Naive B cell (primary cell): ENCODE results near the gene SMYD3. TPM values are rescaled to one million over a fixed set of nuclear protein-coding genes. Genes with fewer than 3 reads are reported as not detected.

Experiments used
- ATAC-seq, 2 donors: fragments of 150-1000 bp; cut with Tn5 transposase; 2 replicates each; pipeline ENCODE4 v1.10.0; 2021; ENCODE audit warnings: low read depth in 2 of 2, mild to moderate bottlenecking in 2 of 2, moderate library complexity in 2 of 2
- DNase-seq: peaks from one replicate; pipeline ENCODE4 v3.0.0; 2022
- H3K27ac Mint-ChIP-seq, 6 donors: one replicate each; pipeline ENCODE4 v1.8.0; 2020 to 2022; ENCODE audit warnings: mild to moderate bottlenecking in 6 of 6, mixed read lengths in 6 of 6, moderate library complexity in 5 of 6, inconsistent platforms in 2 of 6
- H3K27me3 Mint-ChIP-seq, 3 donors: one replicate each; pipeline ENCODE4 v1.8.0; 2021 to 2022; ENCODE audit warnings: mixed read lengths in 3 of 3, mild to moderate bottlenecking in 1 of 3
- H3K36me3 Mint-ChIP-seq, 2 donors: one replicate each; pipeline ENCODE4 v1.8.0; 2020 to 2022; ENCODE audit warnings: mixed read lengths in 2 of 2, inconsistent platforms in 1 of 2, mild to moderate bottlenecking in 1 of 2
- H3K4me1 Mint-ChIP-seq, 3 donors: one replicate each; pipeline ENCODE4 v1.8.0; 2020 to 2022; ENCODE audit warnings: mixed read lengths in 3 of 3, inconsistent platforms in 1 of 3, mild to moderate bottlenecking in 1 of 3, moderate library complexity in 1 of 3
- H3K4me3 Mint-ChIP-seq, 8 donors: one replicate each; pipeline ENCODE4 v1.8.0; 2020 to 2022; ENCODE audit warnings: mild to moderate bottlenecking in 8 of 8, mixed read lengths in 8 of 8, moderate library complexity in 8 of 8, inconsistent platforms in 2 of 8
- H3K9me3 Mint-ChIP-seq, 7 donors: one replicate each; pipeline ENCODE4 v1.8.0; 2020 to 2022; ENCODE audit warnings: mixed read lengths in 7 of 7, mild to moderate bottlenecking in 5 of 7, inconsistent platforms in 2 of 7, moderate library complexity in 1 of 7
- polyA plus RNA-seq, 6 donors: library from polyadenylated mRNA; unstranded; fragments of 300-500 nt; fragmentation: Illumina TruSeq; gene quantifications; one replicate each; pipeline ENCODE4 v1.2.3, GENCODE V29; 2021; ENCODE audit warnings: low read depth in 6 of 6

The SMYD3 gene
- polyA plus RNA-seq, 6 donors from 2014 or later, result 15.8 to 27.3 (median 19.5) TPM

- Mint-ChIP-seq H3K27me3 (no peaks in the 10 kb centered on the region), H3K4me1 (peaks cover 35 to 63% (median 39%) of the 10 kb centered on the region in 3 donors), H3K27ac (peak overlapping the region; percentile 3 to 98 (median 86)), H3K4me3 (peak overlapping the region in 7 of 8 donors; percentile 8 to 87 (median 71)), H3K36me3 (peaks cover 0 to 3% of the 10 kb centered on the region in 2 donors), H3K9me3 (no peaks in the 10 kb centered on the region)
- no peak for ATAC-seq
- no peak for DNase-seq
Measured at GRCh38 chr1:245809361-245809760, 697.7 kb downstream of the SMYD3 start.

GRCh38 chr1:245807954-245808719 lies 698.9 kb downstream of the SMYD3 start:
- DNase-seq, result peak; percentile 10
- H3K27ac Mint-ChIP-seq, result peak overlapping the region; percentile 82 to 98 (median 91)
- peak; percentile 48 to 61 for ATAC-seq
- peaks cover 0 to 3% of the 10 kb centered on the region in 2 donors for H3K36me3 Mint-ChIP-seq
- no peaks in the 10 kb centered on the region for H3K9me3 Mint-ChIP-seq
- peak overlapping the region; percentile 71 to 94 (median 82) for H3K4me3 Mint-ChIP-seq
- H3K27me3 Mint-ChIP-seq, result no peaks in the 10 kb centered on the region
- peaks cover 35 to 63% (median 39%) of the 10 kb centered on the region in 3 donors for H3K4me1 Mint-ChIP-seq

- Mint-ChIP-seq H3K4me1 (peaks cover 35 to 60% (median 39%) of the 10 kb centered on the region in 3 donors), H3K36me3 (no peaks in the 10 kb centered on the region), H3K4me3 (peak overlapping the region; percentile 71 to 94 (median 82)), H3K27ac (peak overlapping the region; percentile 82 to 98 (median 91)), H3K27me3 (no peaks in the 10 kb centered on the region), H3K9me3 (no peaks in the 10 kb centered on the region)
- DNase-seq (peak; percentile 14), ATAC-seq (peak; percentile 60 to 71)
Measured at GRCh38 chr1:245807306-245807705, 699.8 kb downstream of the SMYD3 start.

GRCh38 chr1:245805532-245805931 lies 701.5 kb downstream of the SMYD3 start:
- peaks cover 0 to 5% of the 10 kb centered on the region in 2 donors for H3K36me3 Mint-ChIP-seq
- H3K4me3 Mint-ChIP-seq, result no peak overlapping the region
- H3K4me1 Mint-ChIP-seq, result peaks cover 27 to 42% (median 30%) of the 10 kb centered on the region in 3 donors
- no peak for ATAC-seq
- DNase-seq, result no peak
- H3K27ac Mint-ChIP-seq, result no peak overlapping the region
- H3K9me3 Mint-ChIP-seq, result no peaks in the 10 kb centered on the region
- no peaks in the 10 kb centered on the region for H3K27me3 Mint-ChIP-seq

GRCh38 chr1:245804696-245805095 lies 702.4 kb downstream of the SMYD3 start:
- Mint-ChIP-seq H3K27me3 (no peaks in the 10 kb centered on the region), H3K9me3 (no peaks in the 10 kb centered on the region), H3K36me3 (peaks cover 0 to 10% of the 10 kb centered on the region in 2 donors), H3K4me3 (no peak overlapping the region), H3K4me1 (peaks cover 22 to 34% (median 23%) of the 10 kb centered on the region in 3 donors), H3K27ac (no peak overlapping the region)
- DNase-seq, result no peak
- ATAC-seq, result no peak

GRCh38 chr1:245803666-245804037 lies 703.4 kb downstream of the SMYD3 start:
- no peaks in the 10 kb centered on the region for H3K27me3 Mint-ChIP-seq
- H3K4me3 Mint-ChIP-seq, result no peak overlapping the region
- H3K4me1 Mint-ChIP-seq, result peaks cover 17 to 25% (median 24%) of the 10 kb centered on the region in 3 donors
- H3K9me3 Mint-ChIP-seq, result no peaks in the 10 kb centered on the region
- DNase-seq, result no peak
- no peak for ATAC-seq
- H3K36me3 Mint-ChIP-seq, result peaks cover 0 to 10% of the 10 kb centered on the region in 2 donors
- H3K27ac Mint-ChIP-seq, result no peak overlapping the region

GRCh38 chr1:245802941-245803665 lies 704.0 kb downstream of the SMYD3 start:
- Mint-ChIP-seq H3K27me3 (no peaks in the 10 kb centered on the region), H3K36me3 (peaks cover 0 to 10% of the 10 kb centered on the region in 2 donors), H3K4me1 (peaks cover 13 to 21% (median 18%) of the 10 kb centered on the region in 3 donors), H3K9me3 (no peaks in the 10 kb centered on the region), H3K27ac (no peak overlapping the region), H3K4me3 (no peak overlapping the region)
- no peak for ATAC-seq
- DNase-seq, result no peak

- DNase-seq (no peak), ATAC-seq (no peak)
- H3K36me3 Mint-ChIP-seq, result peaks cover 0 to 15% of the 10 kb centered on the region in 2 donors
- H3K4me3 Mint-ChIP-seq, result no peak overlapping the region
- H3K4me1 Mint-ChIP-seq, result peaks cover 0 to 8% (median 0%) of the 10 kb centered on the region in 3 donors
- no peaks in the 10 kb centered on the region for H3K27me3 Mint-ChIP-seq
- H3K27ac Mint-ChIP-seq, result no peak overlapping the region
- no peaks in the 10 kb centered on the region for H3K9me3 Mint-ChIP-seq
Measured at GRCh38 chr1:245800901-245801605, 706.0 kb downstream of the SMYD3 start.

GRCh38 chr1:245798349-245798711 lies 708.7 kb downstream of the SMYD3 start:
- ATAC-seq (no peak), DNase-seq (no peak)
- Mint-ChIP-seq H3K4me1 (peaks cover 0 to 12% (median 0%) of the 10 kb centered on the region in 3 donors), H3K9me3 (no peaks in the 10 kb centered on the region), H3K36me3 (peaks cover 0 to 15% of the 10 kb centered on the region in 2 donors), H3K27ac (peak overlapping the region in 1 of 6 donors; percentile 62), H3K4me3 (no peak overlapping the region), H3K27me3 (no peaks in the 10 kb centered on the region)

- H3K4me3 Mint-ChIP-seq, result no peak overlapping the region
- no peak for DNase-seq
- no peak overlapping the region for H3K27ac Mint-ChIP-seq
- H3K9me3 Mint-ChIP-seq, result no peaks in the 10 kb centered on the region
- H3K36me3 Mint-ChIP-seq, result peaks cover 0 to 15% of the 10 kb centered on the region in 2 donors
- ATAC-seq, result no peak
- no peaks in the 10 kb centered on the region for H3K27me3 Mint-ChIP-seq
- H3K4me1 Mint-ChIP-seq, result peaks cover 0 to 13% (median 0%) of the 10 kb centered on the region in 3 donors
Measured at GRCh38 chr1:245797592-245798348, 709.3 kb downstream of the SMYD3 start.

GRCh38 chr1:245791410-245792312 lies 715.4 kb downstream of the SMYD3 start:
- peaks cover 0 to 5% (median 0%) of the 10 kb centered on the region in 3 donors for H3K4me1 Mint-ChIP-seq
- DNase-seq (no peak), ATAC-seq (no peak)
- H3K27ac Mint-ChIP-seq, result peak overlapping the region in 1 of 6 donors; percentile 48
- H3K36me3 Mint-ChIP-seq, result peaks cover 0 to under 1% of the 10 kb centered on the region in 2 donors
- H3K4me3 Mint-ChIP-seq, result no peak overlapping the region
- no peaks in the 10 kb centered on the region for H3K27me3 Mint-ChIP-seq
- no peaks in the 10 kb centered on the region for H3K9me3 Mint-ChIP-seq

GRCh38 chr1:245790441-245790840 lies 716.6 kb downstream of the SMYD3 start:
- no peaks in the 10 kb centered on the region for H3K36me3 Mint-ChIP-seq
- H3K4me3 Mint-ChIP-seq, result no peak overlapping the region
- no peak overlapping the region for H3K27ac Mint-ChIP-seq
- peaks cover 0 to 5% (median 0%) of the 10 kb centered on the region in 3 donors for H3K4me1 Mint-ChIP-seq
- no peaks in the 10 kb centered on the region for H3K27me3 Mint-ChIP-seq
- no peaks in the 10 kb centered on the region for H3K9me3 Mint-ChIP-seq
- no peak for DNase-seq
- no peak for ATAC-seq
